C4-2B (cell line): Measurements from ENCODE around the gene LPAR6.

Source experiments
- CTCF ChIP-seq: fragments of 450-650 bp; conservative IDR thresholded peaks from 2 replicates; pipeline ENCODE4 v1.5.1; 2017; ENCODE audit warnings: mild to moderate bottlenecking
- ZFX ChIP-seq: fragments of 450-650 bp; IDR thresholded peaks from 2 replicates; pipeline ENCODE4 v1.6.1; 2017

GRCh38 chr13:48424212-48424611, 11.3 kb upstream of the LPAR6 start:
- TF ChIP-seq CTCF (no peak), ZFX (no peak)
